ENCODE results near the gene PCGF2.
"Not testable (repeated sequence)": the region's sequence is repeated elsewhere in the genome, so short reads cannot be mapped to it uniquely, and the experiment has no call there.

The PCGF2 gene

DNA sequence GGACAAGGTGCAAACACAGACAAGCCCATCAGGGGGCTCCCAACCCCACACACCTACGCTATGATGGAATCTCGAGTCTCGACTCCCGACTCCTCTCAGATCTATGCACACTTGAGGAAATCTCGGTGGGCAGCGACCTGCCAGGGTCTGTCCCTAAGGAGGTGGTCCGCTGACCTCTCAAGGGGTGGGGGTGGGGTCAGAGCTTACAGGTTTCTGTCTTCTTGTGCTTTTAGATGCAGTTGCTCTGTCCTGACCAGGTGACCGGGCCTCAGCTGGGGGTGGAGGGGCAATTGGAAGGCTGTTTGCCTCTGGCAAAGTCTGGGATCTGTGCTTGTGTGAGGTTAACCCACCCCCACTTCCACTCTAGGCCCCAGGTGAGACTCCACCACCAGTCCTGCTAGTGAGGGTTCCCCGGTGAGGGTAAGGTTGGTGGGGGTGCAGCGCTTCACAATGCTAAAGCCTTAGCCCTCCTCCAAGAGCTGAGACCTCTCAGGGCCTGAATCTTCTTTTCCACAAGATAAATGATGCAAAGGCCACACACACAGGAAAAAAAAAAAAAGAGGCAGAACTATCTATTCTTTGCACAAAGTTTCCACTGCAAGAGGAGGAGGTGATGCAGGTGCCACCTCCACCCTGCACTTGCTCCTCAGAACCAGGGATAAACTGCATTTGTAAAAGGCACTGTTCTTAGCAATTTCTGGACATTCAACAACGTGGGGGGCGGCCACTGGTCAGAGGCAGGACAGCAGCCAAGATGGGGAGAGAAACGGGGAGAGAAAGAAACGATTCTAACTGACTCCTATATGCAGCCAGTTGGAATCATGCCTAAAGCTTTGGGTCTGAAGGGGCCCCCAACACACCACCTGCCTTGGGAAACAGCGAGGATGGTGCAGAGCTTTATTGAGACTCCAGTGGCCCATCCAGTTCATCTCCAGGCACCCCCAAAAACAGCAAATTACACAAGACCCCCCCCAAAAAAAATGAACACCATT, 13.9 kb downstream of the PCGF2 start:
- DNase-seq: peak; percentile 39

- DNase-seq: no peak
These were observed 14.7 kb downstream of the PCGF2 start for GRCh38 chr17:38733282-38733981.

DNA sequence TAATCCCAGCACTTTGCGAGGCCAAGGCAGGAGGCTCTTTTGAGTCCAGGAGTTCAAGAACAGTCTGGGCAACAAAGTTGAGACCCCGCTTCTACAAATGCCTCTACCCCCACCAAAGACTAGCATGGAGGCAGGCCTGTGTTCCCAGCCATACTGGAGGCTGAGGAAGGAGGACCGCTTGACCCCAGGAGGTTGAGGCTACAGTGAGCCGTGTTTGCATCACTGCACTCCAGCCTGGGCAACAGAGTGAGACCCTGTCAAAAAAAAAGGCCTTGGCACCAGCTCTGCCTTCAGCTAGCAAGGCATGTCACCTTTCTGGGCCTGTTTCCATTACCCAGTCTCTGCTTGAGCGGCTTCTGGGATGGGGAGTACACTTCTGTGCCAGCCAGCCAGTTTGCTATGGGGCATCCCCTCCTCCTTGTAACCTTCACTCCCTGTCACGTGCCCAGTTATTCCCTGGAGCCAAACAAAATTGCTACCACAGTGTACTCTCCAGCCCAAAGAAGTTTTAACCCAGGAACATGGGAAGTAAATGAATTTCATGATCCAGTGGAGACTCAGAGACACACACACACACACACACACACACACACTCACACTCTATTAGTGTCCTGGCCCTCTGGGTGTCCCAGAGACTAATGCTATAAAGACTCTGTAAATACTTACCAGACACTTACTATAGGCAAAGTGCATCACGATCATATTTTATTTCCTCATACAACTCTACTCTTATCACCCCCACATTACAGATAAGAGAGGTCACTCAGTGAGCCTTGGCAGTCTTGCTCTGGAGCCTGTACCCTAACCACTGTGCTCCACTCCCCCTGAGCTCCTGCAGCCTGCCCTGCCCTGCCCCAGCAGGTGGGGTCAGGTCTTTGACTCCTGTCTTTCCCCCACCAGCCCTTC, 15.5 kb downstream of the PCGF2 start:
- no peak for DNase-seq

DNA sequence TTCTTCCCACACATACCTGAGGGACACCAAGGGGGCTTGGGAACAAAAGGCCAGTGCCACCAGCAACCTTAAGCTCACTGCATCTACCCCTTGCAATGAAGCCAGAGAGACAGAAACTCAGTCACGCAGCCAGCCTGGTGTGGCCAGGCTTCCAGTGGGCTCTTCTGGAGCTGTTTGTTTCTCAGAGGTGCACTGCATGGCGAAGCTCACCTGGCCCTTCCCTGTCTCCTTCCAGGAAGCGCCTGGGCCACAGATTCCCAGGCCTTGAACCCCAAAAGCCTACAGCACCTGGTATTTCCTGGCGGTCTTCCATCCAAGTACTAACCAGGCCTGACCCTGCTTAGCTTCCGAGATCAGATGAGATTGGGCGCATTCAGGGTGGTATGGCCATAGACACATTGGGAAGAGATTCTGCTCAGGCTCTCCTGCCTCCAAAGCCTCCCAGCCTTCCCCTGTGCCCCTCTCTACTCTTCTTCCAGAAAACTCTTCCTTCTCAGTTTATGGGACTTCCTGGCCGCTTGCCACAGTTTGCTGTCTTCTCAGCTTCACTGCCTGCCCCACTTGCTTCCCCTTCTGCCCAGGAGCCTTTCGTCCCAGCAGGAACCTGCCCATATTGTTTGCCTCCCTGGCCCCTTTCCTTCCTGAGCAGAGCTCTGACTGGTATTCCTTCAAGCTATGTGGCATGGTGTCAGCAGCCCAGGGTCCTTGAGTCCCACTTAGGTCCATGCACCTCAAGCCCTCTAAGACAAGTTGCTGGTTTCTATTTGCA, 16.4 kb downstream of the PCGF2 start:
- no peak for DNase-seq

DNA sequence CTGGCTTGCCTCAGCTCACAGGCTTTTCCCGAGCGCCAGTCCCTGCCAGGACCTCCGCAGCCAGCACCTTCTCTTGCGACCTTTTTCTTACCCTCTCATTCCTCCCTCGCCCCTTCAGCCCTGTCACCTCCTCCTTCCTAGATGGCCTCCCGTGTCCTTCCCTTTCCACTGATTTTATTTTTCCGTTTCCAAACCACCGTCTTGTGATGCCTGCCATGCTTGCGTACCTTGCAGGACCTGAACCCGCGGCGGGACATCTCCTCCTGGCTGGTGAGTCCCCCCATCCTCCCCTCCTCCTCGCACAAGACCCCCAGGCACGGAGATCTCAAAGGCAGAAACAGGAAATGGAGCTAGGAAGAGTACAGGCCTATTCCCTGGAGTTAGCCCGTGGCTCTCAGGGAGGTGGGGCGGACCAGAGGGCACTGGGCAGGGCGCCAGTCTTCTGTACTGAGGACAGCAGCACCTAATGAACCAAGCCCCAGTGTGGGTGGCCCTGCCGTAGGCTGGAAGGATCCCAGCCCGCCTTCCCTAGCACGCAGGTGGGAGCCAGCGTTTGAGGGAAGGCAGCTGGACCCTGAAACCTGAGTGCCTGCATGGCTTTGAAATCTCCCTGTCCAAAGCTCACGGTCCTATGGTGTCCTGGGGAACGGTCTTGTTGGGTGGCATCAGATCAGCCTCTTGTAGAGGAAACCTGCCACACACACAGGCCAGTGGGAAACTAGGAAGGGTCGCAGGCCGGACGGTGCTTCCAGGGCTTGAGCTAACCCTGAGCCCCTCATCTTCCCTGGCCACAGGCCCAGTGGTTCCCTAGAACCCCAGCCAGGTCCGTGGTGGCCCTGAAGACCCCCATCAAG, 17.4 kb downstream of the PCGF2 start:
- DNase-seq: peak; percentile 24

DNA sequence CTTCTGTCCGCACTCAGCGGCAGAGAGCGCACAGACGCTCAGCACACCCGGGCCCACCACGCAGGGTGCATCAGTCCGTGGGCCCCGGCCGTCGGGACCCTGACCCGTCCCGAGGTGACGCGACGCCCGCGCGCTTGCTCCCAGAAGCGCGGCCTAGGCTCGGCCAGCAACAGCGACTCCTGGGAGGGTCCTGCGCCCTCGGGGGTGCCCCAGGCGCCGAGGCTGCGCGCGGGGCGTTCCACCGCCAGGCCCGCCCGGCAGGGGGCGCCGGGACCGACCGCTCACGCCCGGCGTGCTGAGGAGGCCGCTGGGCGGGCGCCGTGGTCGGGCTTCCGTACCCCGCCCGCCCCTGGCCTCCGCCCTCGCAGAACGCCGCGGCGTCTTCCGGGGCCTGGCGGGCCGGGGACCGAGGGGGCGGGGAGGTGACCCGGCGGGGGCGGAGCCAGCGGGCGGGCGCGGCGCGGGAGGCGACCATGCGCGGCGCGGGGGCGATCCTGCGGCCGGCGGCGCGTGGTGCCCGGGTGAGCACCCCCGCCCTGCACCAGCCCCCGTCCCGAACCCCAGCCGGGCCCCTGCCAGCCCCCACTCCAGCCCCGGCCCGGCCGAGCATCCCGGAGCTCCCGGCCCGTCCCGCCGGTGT, 18.1 kb downstream of the PCGF2 start, which contains the start of gene CISD3:
CISD3 (plus strand) TSS at position 456 of the 640 bp plus-strand sequence; CDS start at position 474, 18 bp downstream.
- DNase-seq: peak; percentile 84

DNA sequence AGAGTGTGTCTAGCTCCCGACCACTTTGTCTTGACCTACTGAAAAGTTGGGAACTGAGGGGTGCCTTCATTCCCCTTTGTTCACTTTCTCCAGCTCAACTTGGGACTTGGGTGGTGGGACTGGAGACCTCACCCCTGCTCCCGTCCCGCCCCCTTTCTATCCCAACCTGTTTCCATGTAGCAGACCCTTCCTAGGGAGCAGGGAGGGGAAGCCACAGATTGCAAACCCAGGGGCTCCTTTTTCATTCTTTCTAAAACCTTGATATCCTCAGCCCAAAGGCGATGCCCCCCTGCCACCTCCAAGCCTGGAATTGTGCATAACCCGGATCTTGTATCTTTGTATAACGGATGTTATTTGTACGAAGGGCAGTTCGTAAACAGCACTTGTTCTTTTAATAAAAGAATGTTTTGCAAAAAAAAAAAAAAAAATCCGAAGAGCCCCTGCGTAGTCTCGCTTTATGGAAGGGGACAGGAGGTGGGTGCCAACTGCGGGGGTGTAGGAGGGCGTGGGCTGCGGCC, 18.7 kb downstream of the PCGF2 start:
- DNase-seq: no peak

GRCh38 chr17:38728290-38728831, 19.8 kb downstream of the PCGF2 start:
- DNase-seq: peak; percentile 39

DNA sequence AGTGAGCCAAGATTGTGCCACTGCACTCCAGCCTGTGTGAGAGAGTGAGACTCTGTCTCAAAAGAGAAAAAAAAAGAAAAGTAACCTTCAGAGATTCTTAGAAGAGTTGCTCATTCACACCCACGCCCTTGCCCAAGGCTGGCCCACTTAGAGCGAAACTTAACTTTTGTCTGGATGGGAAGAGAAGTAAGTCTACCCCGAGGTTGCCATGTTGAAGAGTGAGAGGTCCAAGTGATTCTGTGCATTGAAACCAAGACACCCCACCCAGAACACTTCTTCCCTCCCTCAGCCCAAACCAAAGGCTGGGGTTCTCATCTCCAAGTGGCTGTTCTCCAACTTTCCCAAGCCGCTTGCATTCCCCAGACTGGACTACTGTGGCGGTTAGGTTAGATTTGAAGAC, 20.4 kb downstream of the PCGF2 start:
- DNase-seq: peak; percentile 78

GRCh38 chr17:38726145-38726544, 22.0 kb downstream of the PCGF2 start:
- DNase-seq: not testable (repeated sequence)

- no peak for DNase-seq
These were observed 23.1 kb downstream of the PCGF2 start for GRCh38 chr17:38725066-38725465.

GRCh38 chr17:38724337-38724988, 23.7 kb downstream of the PCGF2 start:
- DNase-seq: no peak

GRCh38 chr17:38721802-38722201, 26.3 kb downstream of the PCGF2 start:
- no peak for DNase-seq

DNA sequence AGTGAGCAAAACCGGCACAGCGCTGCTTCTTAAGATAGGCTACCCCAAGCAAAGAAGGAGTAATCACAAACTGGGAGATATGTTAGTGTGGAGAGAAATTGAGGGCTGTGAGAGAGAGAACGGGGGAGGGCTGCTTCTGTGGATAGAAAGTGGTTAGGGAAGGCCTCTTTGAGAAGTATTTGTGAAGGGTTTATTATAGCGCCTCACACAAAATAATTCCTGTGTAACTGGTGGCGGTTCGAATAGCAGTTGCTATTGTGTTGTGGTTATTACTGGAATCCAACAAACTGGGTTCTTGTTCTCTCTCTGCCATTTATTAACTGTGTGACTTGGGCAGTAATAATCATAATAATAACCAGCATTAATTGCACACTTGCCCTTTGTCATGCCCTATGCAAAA, 27.2 kb downstream of the PCGF2 start:
- DNase-seq: no peak

- no peak for DNase-seq
These were observed 28.0 kb downstream of the PCGF2 start for GRCh38 chr17:38719943-38720641.

GRCh38 chr17:38719289-38719942, 28.7 kb downstream of the PCGF2 start:
- no peak for DNase-seq

- no peak for DNase-seq
These were observed 30.9 kb downstream of the PCGF2 start for GRCh38 chr17:38717139-38717745.
